ENCODE results near the gene PRSS21. TPM values are rescaled to one million over a fixed set of nuclear protein-coding genes. Genes with fewer than 3 reads are reported as not detected.

PRSS21 gene
- total RNA-seq, 2 donors from 2014 or later, result 1.6 TPM; not detected in 1

Other genes with a start within 250 kb of the PRSS21 start
- 10 to 100 TPM; 19.6 to 21.9 TPM for gene KCTD5, start 134.7 kb upstream of the PRSS21 start, total RNA-seq
- gene PRSS27, start 97.0 kb upstream of the PRSS21 start, total RNA-seq, result 1 to 10 TPM in 1 of 2 donors, under 1 TPM in 1; 0.83 to 1.4 TPM
- gene SRRM2, start 64.6 kb upstream of the PRSS21 start, total RNA-seq, result 1,000 to 10,000 TPM; 1,185 to 1,285 TPM
- 100 to 1,000 TPM; 121 to 131 TPM for gene ELOB, start 40.0 kb upstream of the PRSS21 start, total RNA-seq
- gene PRSS33, start 29.7 kb upstream of the PRSS21 start, total RNA-seq, result not detected
- not detected for gene PRSS41, start 18.8 kb upstream of the PRSS21 start, total RNA-seq
- gene ZG16B, start 13.1 kb downstream of the PRSS21 start, total RNA-seq, result not detected
- gene PRSS22, start 40.9 kb downstream of the PRSS21 start, total RNA-seq, result under 1 TPM; 0.37 to 0.92 TPM
- 10 to 100 TPM; 11.6 to 15.1 TPM for gene FLYWCH2, start 66.0 kb downstream of the PRSS21 start, total RNA-seq
- 10 to 100 TPM; 41.4 to 97.1 TPM for gene FLYWCH1, start 94.7 kb downstream of the PRSS21 start, total RNA-seq
- not detected for gene KREMEN2, start 147.0 kb downstream of the PRSS21 start, total RNA-seq
- gene PAQR4, start 152.1 kb downstream of the PRSS21 start, total RNA-seq, result 1 to 10 TPM; 1.7 to 2.7 TPM
- gene PKMYT1, start 163.2 kb downstream of the PRSS21 start, total RNA-seq, result not detected
- gene CLDN9, start 195.7 kb downstream of the PRSS21 start, total RNA-seq, result not detected
- gene CLDN6, start 200.9 kb downstream of the PRSS21 start, total RNA-seq, result not detected
- 1 to 10 TPM in 1 of 2 donors, under 1 TPM in 1; 0.92 to 1.3 TPM for gene TNFRSF12A, start 203.1 kb downstream of the PRSS21 start, total RNA-seq
- gene HCFC1R1, start 206.7 kb downstream of the PRSS21 start, total RNA-seq, result 10 to 100 TPM; 10.6 to 14.4 TPM
- 10 to 100 TPM; 21.3 to 23.7 TPM for gene THOC6, start 206.8 kb downstream of the PRSS21 start, total RNA-seq
- not detected for gene BICDL2, start 219.7 kb downstream of the PRSS21 start, total RNA-seq
- gene MMP25, start 229.3 kb downstream of the PRSS21 start, total RNA-seq, result 1 to 10 TPM; 1.4 to 1.5 TPM
- 1,000 to 10,000 TPM; 1,099 to 1,147 TPM for gene IL32, start 248.4 kb downstream of the PRSS21 start, total RNA-seq

Data from T-helper 17 cell (primary cell).